ENCODE results near the gene IFITM1.
A peak's percentile ranks its signal among the peaks of the same experiment; 100 is the strongest.
"Not testable (repeated sequence)": the region's sequence is repeated elsewhere in the genome, so short reads cannot be mapped to it uniquely, and the experiment has no call there.

IFITM1 gene

GRCh38 chr11:268716-269145 lies 45.1 kb upstream of the IFITM1 start:
- peak; percentile 48 for TF ChIP-seq CTCF (IDR thresholded peaks at IDR 0.05; ENCODE audit: borderline replicate concordance, extremely low read depth, low read length, poor library complexity, severe bottlenecking)
- Histone ChIP-seq H2AFZ (ENCODE audit: low read depth, low read length) (peak overlapping the region; percentile 78), H3K9ac (ENCODE audit: low read depth, low read length) (peak overlapping the region; percentile 93), H3K27ac (ENCODE audit: low read length) (peak overlapping the region; percentile 99), H3K4me1 (ENCODE audit: insufficient read depth, low read length) (peaks cover 37% of the 10 kb centered on the region), H3K4me2 (ENCODE audit: insufficient read depth, low read length) (peak overlapping the region; percentile 94), H3K4me3 (ENCODE audit: low read depth in 1 of 2, low read length in 2 of 2) (peak overlapping the region; percentile 27 to 69; a peak in 3 of 4 replicates)
- H3K79me2 ChIP-seq (ENCODE audit: insufficient read depth, low read length); H4K20me1 ChIP-seq (ENCODE audit: insufficient read depth, low read length); H3K36me3 ChIP-seq (ENCODE audit: insufficient read depth, low read length); H3K9me3 ChIP-seq (ENCODE audit: insufficient read depth, low read length, severe bottlenecking); H3K27me3 ChIP-seq (ENCODE audit: insufficient read depth, low read length, poor library complexity): not testable (repeated sequence)
- ATAC-seq (ENCODE audit: insufficient read depth, low read depth) (peak; percentile 77), DNase-seq (peak; percentile 80)

GRCh38 chr11:269146-269890 lies 44.5 kb upstream of the IFITM1 start:
- H3K9ac ChIP-seq (ENCODE audit: low read depth, low read length), result peak overlapping the region; percentile 93
- no peaks in the 10 kb centered on the region for H3K79me2 ChIP-seq (ENCODE audit: insufficient read depth, low read length)
- DNase-seq (peak; percentile 68), ATAC-seq (ENCODE audit: insufficient read depth, low read depth) (peak; percentile 67)
- no peaks in the 10 kb centered on the region for H4K20me1 ChIP-seq (ENCODE audit: insufficient read depth, low read length)
- peaks cover 4% of the 10 kb centered on the region for H3K9me3 ChIP-seq (ENCODE audit: insufficient read depth, low read length, severe bottlenecking)
- H2AFZ ChIP-seq (ENCODE audit: low read depth, low read length), result peak overlapping the region; percentile 78
- peak overlapping the region; percentile 99 for H3K27ac ChIP-seq (ENCODE audit: low read length)
- H3K4me2 ChIP-seq (ENCODE audit: insufficient read depth, low read length), result peak overlapping the region; percentile 94
- no peaks in the 10 kb centered on the region for H3K36me3 ChIP-seq (ENCODE audit: insufficient read depth, low read length)
- peak overlapping the region; percentile 27 to 69; a peak in 3 of 4 replicates for H3K4me3 ChIP-seq (ENCODE audit: low read depth in 1 of 2, low read length in 2 of 2)
- no peaks in the 10 kb centered on the region for H3K27me3 ChIP-seq (ENCODE audit: insufficient read depth, low read length, poor library complexity)
- TF ChIP-seq CTCF (IDR thresholded peaks at IDR 0.05; ENCODE audit: borderline replicate concordance, extremely low read depth, low read length, poor library complexity, severe bottlenecking), result peak; percentile 28
- TF ChIP-seq EZH2 (IDR thresholded peaks at IDR 0.05; ENCODE audit: borderline replicate concordance, low read depth, low read length, severe bottlenecking), result no peak
- H3K4me1 ChIP-seq (ENCODE audit: insufficient read depth, low read length), result peaks cover 37% of the 10 kb centered on the region

- Histone ChIP-seq H3K4me1 (ENCODE audit: insufficient read depth, low read length) (peaks cover 37% of the 10 kb centered on the region), H3K27me3 (ENCODE audit: insufficient read depth, low read length, poor library complexity) (no peaks in the 10 kb centered on the region), H3K79me2 (ENCODE audit: insufficient read depth, low read length) (no peaks in the 10 kb centered on the region), H2AFZ (ENCODE audit: low read depth, low read length) (no peak overlapping the region), H3K9me3 (ENCODE audit: insufficient read depth, low read length, severe bottlenecking) (peaks cover 4% of the 10 kb centered on the region), H4K20me1 (ENCODE audit: insufficient read depth, low read length) (no peaks in the 10 kb centered on the region), H3K4me2 (ENCODE audit: insufficient read depth, low read length) (no peak overlapping the region), H3K9ac (ENCODE audit: low read depth, low read length) (no peak overlapping the region), H3K4me3 (ENCODE audit: low read depth in 1 of 2, low read length in 2 of 2) (no peak overlapping the region), H3K27ac (ENCODE audit: low read length) (peak overlapping the region; percentile 99), H3K36me3 (ENCODE audit: insufficient read depth, low read length) (no peaks in the 10 kb centered on the region)
- no peak for DNase-seq
- no peak for ATAC-seq (ENCODE audit: insufficient read depth, low read depth)
- TF ChIP-seq EZH2 (IDR thresholded peaks at IDR 0.05; ENCODE audit: borderline replicate concordance, low read depth, low read length, severe bottlenecking) (no peak), CTCF (IDR thresholded peaks at IDR 0.05; ENCODE audit: borderline replicate concordance, extremely low read depth, low read length, poor library complexity, severe bottlenecking) (no peak)
Observed at GRCh38 chr11:270451-271318, 43.2 kb upstream of the IFITM1 start.

All from DND-41 (cell line).